Testis (tissue), 3 donors: ENCODE results near the gene TNS1. TPM values are rescaled to one million over a fixed set of nuclear protein-coding genes. Genes with fewer than 3 reads are reported as not detected.

Experiments used
- DNase-seq: peaks from one replicate; pipeline ENCODE4 v3.0.0-alpha.2; 2019
- H3K27ac ChIP-seq, 2 donors: fragments of 200-600 bp; sonication (generic); one replicate each; pipeline ENCODE4 v1.5.1; 2019
- H3K27me3 ChIP-seq: fragments of 200-600 bp; sonication (generic); one replicate; pipeline ENCODE4 v1.5.1; 2019
- H3K36me3 ChIP-seq: fragments of 200-600 bp; sonication (generic); one replicate; pipeline ENCODE4 v1.5.1; 2017; ENCODE audit warnings: low read depth; ENCODE audit errors: missing control alignments
- H3K4me1 ChIP-seq: fragments of 200-600 bp; sonication (generic); one replicate; pipeline ENCODE4 v1.5.1; 2019
- H3K4me3 ChIP-seq, 2 donors: fragments of 200-600 bp; sonication (generic); one replicate each; pipeline ENCODE4 v1.5.1; 2017 to 2019
- H3K9me3 ChIP-seq: fragments of 200-600 bp; sonication (generic); one replicate; pipeline ENCODE4 v1.5.1; 2017
- CTCF ChIP-seq, 3 experiments: fragments of 450-650 bp in 2 of 3; fragments of 200-600 bp in 1 of 3; sonication (generic) in 1 of 3; IDR thresholded peaks; one replicate each; pipeline ENCODE4 v1.5.1; 2016 to 2019; ENCODE audit warnings: antibody characterized with exemption in 3 of 3, mild to moderate bottlenecking in 2 of 3, moderate library complexity in 1 of 3
- POLR2A ChIP-seq: fragments of 450-650 bp; IDR thresholded peaks from one replicate; pipeline ENCODE4 v1.6.1; 2017; ENCODE audit warnings: antibody characterized with exemption, mild to moderate bottlenecking, moderate library complexity
- WGBS, 2 donors: methylation state at CpG; one replicate each; pipeline ENCODE4 v1.1.5; 2018; 5-methylcytosine and 5-hydroxymethylcytosine counted together
- intact Hi-C: fragments of 100-400 bp; cut with DNase I; formaldehyde crosslinking; loops from one replicate; pipeline ENCODE4 v1.15.1; 2023; ENCODE audit warnings: low total_unique reads
- polyA plus RNA-seq: library from polyadenylated mRNA; stranded (reverse); fragments of 350-450 nt; fragmentation: Illumina TruSeq; extraction: RNeasy Lipid Tissue Mini Kit (QIAGEN cat#74804); gene quantifications from one replicate; pipeline ENCODE4 v1.2.3, GENCODE V29; 2014; ENCODE audit warnings: low read depth, low replicate concordance; ENCODE audit not compliant: insufficient read depth
- total RNA-seq, 2 donors: library from RNA; depleted of rRNA; stranded (reverse); fragments of >200 nt; gene quantifications; one replicate each; pipeline ENCODE4 v1.2.3, GENCODE V29; 2016

TNS1 gene
- total and polyA plus RNA-seq, 3 donors from 2014 or later = 75.9 to 256 (median 227) TPM

GRCh38 chr2:217907266-217907665, 95.5 kb downstream of the TNS1 start:
- Histone ChIP-seq H3K27ac (peak overlapping the region; percentile 36 to 88), H3K4me1 (peaks cover 93% of the 10 kb centered on the region), H3K9me3 (no peaks in the 10 kb centered on the region), H3K36me3 (no peaks in the 10 kb centered on the region), H3K4me3 (no peak overlapping the region), H3K27me3 (no peaks in the 10 kb centered on the region)
- no peak for DNase-seq
- TF ChIP-seq CTCF (IDR thresholded peaks at IDR 0.05) = no peak
- TF ChIP-seq POLR2A = no peak
- WGBS, 2 donors = 73 to 95% methylated on average over 3 of the region's 3 CpGs
- intact Hi-C loops = loop anchor here (10.0 kb wide), 1 partner anchor 78 kb away; no protein-coding TSS in a partner anchor

GRCh38 chr2:217906798-217907197, 96.0 kb downstream of the TNS1 start:
- peaks cover 93% of the 10 kb centered on the region for H3K4me1 ChIP-seq

GRCh38 chr2:217905896-217906295, 96.9 kb downstream of the TNS1 start:
- DNase-seq = no peak
- H3K4me3 ChIP-seq = no peak overlapping the region
- H3K27me3 ChIP-seq = no peaks in the 10 kb centered on the region
- H3K9me3 ChIP-seq = no peaks in the 10 kb centered on the region
- TF ChIP-seq CTCF (IDR thresholded peaks at IDR 0.05) = no peak
- TF ChIP-seq POLR2A = no peak
- intact Hi-C loops = loop anchor here (10.0 kb wide), 1 partner anchor 79 kb away; no protein-coding TSS in a partner anchor
- WGBS, 2 donors = 76 to 77% methylated on average over 9 of the region's 9 CpGs
- peaks cover 92% of the 10 kb centered on the region for H3K4me1 ChIP-seq
- H3K36me3 ChIP-seq = no peaks in the 10 kb centered on the region
- H3K27ac ChIP-seq = peak overlapping the region; percentile 34 to 88

More at GRCh38 chr2:217906798-217907197, 96.0 kb downstream of the TNS1 start:
- H3K9me3 ChIP-seq = no peaks in the 10 kb centered on the region
- WGBS, 2 donors = 35 to 63% methylated on average over 5 of the region's 5 CpGs
- H3K27ac ChIP-seq = peak overlapping the region; percentile 36 to 88
- no peaks in the 10 kb centered on the region for H3K27me3 ChIP-seq
- intact Hi-C loops = loop anchor here (10.0 kb wide), 1 partner anchor 78 kb away; no protein-coding TSS in a partner anchor
- H3K4me3 ChIP-seq = no peak overlapping the region
- no peak for DNase-seq
- TF ChIP-seq CTCF (IDR thresholded peaks at IDR 0.05) (no peak), POLR2A (no peak)
- H3K36me3 ChIP-seq = no peaks in the 10 kb centered on the region

- WGBS, 2 donors = 50 to 67% methylated on average over 7 to 10 of the region's 10 CpGs
- H3K4me1 ChIP-seq = peaks cover 92% of the 10 kb centered on the region
- H3K9me3 ChIP-seq = no peaks in the 10 kb centered on the region
- H3K36me3 ChIP-seq = no peaks in the 10 kb centered on the region
- H3K4me3 ChIP-seq = no peak overlapping the region
- H3K27me3 ChIP-seq = no peaks in the 10 kb centered on the region
- TF ChIP-seq POLR2A (no peak), CTCF (IDR thresholded peaks at IDR 0.05) (no peak)
- peak overlapping the region; percentile 75 to 88 for H3K27ac ChIP-seq
- DNase-seq = no peak
- intact Hi-C loops = loop anchor here (10.0 kb wide), 1 partner anchor 79 kb away; no protein-coding TSS in a partner anchor
These were observed 97.4 kb downstream of the TNS1 start for GRCh38 chr2:217905395-217905794.

GRCh38 chr2:217904614-217904965, 98.2 kb downstream of the TNS1 start:
- 45 to 58% methylated on average over 5 of the region's 5 CpGs for WGBS, 2 donors
- Histone ChIP-seq H3K36me3 (no peaks in the 10 kb centered on the region), H3K4me1 (peaks cover 92% of the 10 kb centered on the region), H3K9me3 (no peaks in the 10 kb centered on the region), H3K4me3 (no peak overlapping the region), H3K27ac (peak overlapping the region; percentile 75 to 88), H3K27me3 (no peaks in the 10 kb centered on the region)
- TF ChIP-seq CTCF (IDR thresholded peaks at IDR 0.05) (no peak), POLR2A (no peak)
- no peak for DNase-seq
- intact Hi-C loops = loop anchor here (10.0 kb wide), 1 partner anchor 80 kb away; no protein-coding TSS in a partner anchor
